Neural cell (in vitro differentiated cells): Measurements from ENCODE around the gene TSPAN14. TPM values are rescaled to one million over a fixed set of nuclear protein-coding genes. Genes with fewer than 3 reads are reported as not detected.

ENCODE experiments used
- H2AFZ ChIP-seq: fragments of 200-600, 300-800 bp; sonication (generic), shearing (Covaris generic); 2 replicates; pipeline ENCODE4 v1.6.0; 2014; ENCODE audit warnings: low read depth, mild to moderate bottlenecking, antibody characterized with exemption, low read length, moderate library complexity
- H3F3A ChIP-seq: fragments of 200-600 bp; shearing (Covaris generic); 2 replicates; pipeline ENCODE4 v1.6.1; 2016; ENCODE audit warnings: mild to moderate bottlenecking, moderate library complexity, mixed read lengths, antibody characterized with exemption, low read length; ENCODE audit not compliant: insufficient read depth, poor library complexity, severe bottlenecking
- H3K27ac ChIP-seq: fragments of 200-600, 300-800 bp; sonication (generic), shearing (Covaris generic); 2 replicates; pipeline ENCODE4 v1.5.1; 2014; ENCODE audit warnings: mild to moderate bottlenecking, low read length, moderate library complexity
- H3K27me3 ChIP-seq: fragments of 300-800, 200-600 bp; sonication (generic), shearing (Covaris generic); 2 replicates; pipeline ENCODE4 v1.6.0; 2014; ENCODE audit warnings: mild to moderate bottlenecking, low read depth, low read length, moderate library complexity; ENCODE audit not compliant: insufficient read depth
- H3K36me3 ChIP-seq: fragments of 300-800, 200-600 bp; sonication (generic), shearing (Covaris generic); 2 replicates; pipeline ENCODE4 v1.5.1; 2014; ENCODE audit warnings: mild to moderate bottlenecking, antibody characterized with exemption, low read length, moderate library complexity; ENCODE audit not compliant: insufficient read depth
- H3K4me2 ChIP-seq: fragments of 300-800, 200-600 bp; sonication (generic), shearing (Covaris generic); 2 replicates; pipeline ENCODE4 v1.6.0; 2014; ENCODE audit warnings: mild to moderate bottlenecking, low read length
- H3K4me3 ChIP-seq: fragments of 300-800, 200-600 bp; sonication (generic), shearing (Covaris generic); 2 replicates; pipeline ENCODE4 v1.5.1; 2014; ENCODE audit warnings: mild to moderate bottlenecking, low read length, moderate library complexity
- H3K79me2 ChIP-seq: fragments of 200-600 bp; shearing (Covaris generic); replicated peaks from 2 replicates; pipeline ENCODE4 v1.6.0; 2014; ENCODE audit warnings: mild to moderate bottlenecking, low read length, moderate library complexity; ENCODE audit not compliant: insufficient read depth
- H3K9ac ChIP-seq: fragments of 300-800, 200-600 bp; sonication (generic), shearing (Covaris generic); 2 replicates; pipeline ENCODE4 v1.6.1; 2016; ENCODE audit warnings: mild to moderate bottlenecking, low read length, mixed read lengths
- H3K9me2 ChIP-seq: fragments of 200-600 bp; shearing (Covaris generic); 2 replicates; pipeline ENCODE4 v1.6.1; 2016; ENCODE audit warnings: mild to moderate bottlenecking, low read length, mixed read lengths; ENCODE audit not compliant: insufficient read depth
- H3K9me3 ChIP-seq: fragments of 200-600, 300-800 bp; sonication (generic), shearing (Covaris generic); 2 replicates; pipeline ENCODE4 v1.6.1; 2016; ENCODE audit warnings: mild to moderate bottlenecking, mixed run types, low read length, moderate library complexity, mixed read lengths
- H4K20me1 ChIP-seq: fragments of 200-600 bp; shearing (Covaris generic); 2 replicates; pipeline ENCODE4 v1.6.1; 2016; ENCODE audit warnings: mild to moderate bottlenecking, mixed run types; ENCODE audit not compliant: insufficient read depth
- EP300 ChIP-seq: fragments of 450-650 bp; conservative IDR thresholded peaks from 2 replicates; pipeline ENCODE4 v1.6.1; 2014; ENCODE audit warnings: antibody characterized with exemption, mild to moderate bottlenecking, moderate library complexity; ENCODE audit not compliant: poor library complexity, severe bottlenecking
- EZH2 ChIP-seq: fragments of 200-600, 300-800 bp; shearing (Covaris generic), sonication (generic); IDR thresholded peaks from 2 replicates; pipeline ENCODE4 v1.6.1; 2014; ENCODE audit warnings: antibody characterized with exemption, low read length, borderline replicate concordance, mild to moderate bottlenecking; ENCODE audit not compliant: insufficient read depth, poor library complexity, severe bottlenecking
- MXI1 ChIP-seq: fragments of 450-650 bp; conservative IDR thresholded peaks from 2 replicates; pipeline ENCODE4 v1.6.1; 2014; ENCODE audit warnings: antibody characterized with exemption, mild to moderate bottlenecking; ENCODE audit not compliant: poor library complexity, severe bottlenecking
- POLR2AphosphoS5 ChIP-seq: IDR thresholded peaks from 2 replicates; pipeline ENCODE4 v1.6.1; 2012
- RAD21 ChIP-seq: fragments of 450-650 bp; conservative IDR thresholded peaks from 2 replicates; pipeline ENCODE4 v1.6.1; 2014; ENCODE audit warnings: antibody characterized with exemption, mild to moderate bottlenecking, moderate library complexity
- TAF1 ChIP-seq: IDR thresholded peaks from 2 replicates; pipeline ENCODE4 v1.6.1; 2012; ENCODE audit warnings: low read depth
- polyA plus RNA-seq: library from polyadenylated mRNA; depleted of rRNA; stranded (reverse); fragments of >200 nt; gene quantifications from 2 replicates; pipeline ENCODE4 v1.2.3, GENCODE V29; 2014
- TF ChIP-seq, protein P1 (sequence below): fragments of 450-650 bp; IDR thresholded peaks from 2 replicates; pipeline ENCODE4 v1.5.1; 2014; ENCODE audit warnings: antibody characterized with exemption, mild to moderate bottlenecking, moderate library complexity; ENCODE audit not compliant: poor library complexity, severe bottlenecking
- TF ChIP-seq, protein P2 (sequence below): IDR thresholded peaks from 2 replicates; pipeline ENCODE4 v1.6.1; 2012; ENCODE audit warnings: borderline replicate concordance

Gene TSPAN14
- polyA plus RNA-seq, 1 donor from 2014 or later: 26.3 TPM

DNA sequence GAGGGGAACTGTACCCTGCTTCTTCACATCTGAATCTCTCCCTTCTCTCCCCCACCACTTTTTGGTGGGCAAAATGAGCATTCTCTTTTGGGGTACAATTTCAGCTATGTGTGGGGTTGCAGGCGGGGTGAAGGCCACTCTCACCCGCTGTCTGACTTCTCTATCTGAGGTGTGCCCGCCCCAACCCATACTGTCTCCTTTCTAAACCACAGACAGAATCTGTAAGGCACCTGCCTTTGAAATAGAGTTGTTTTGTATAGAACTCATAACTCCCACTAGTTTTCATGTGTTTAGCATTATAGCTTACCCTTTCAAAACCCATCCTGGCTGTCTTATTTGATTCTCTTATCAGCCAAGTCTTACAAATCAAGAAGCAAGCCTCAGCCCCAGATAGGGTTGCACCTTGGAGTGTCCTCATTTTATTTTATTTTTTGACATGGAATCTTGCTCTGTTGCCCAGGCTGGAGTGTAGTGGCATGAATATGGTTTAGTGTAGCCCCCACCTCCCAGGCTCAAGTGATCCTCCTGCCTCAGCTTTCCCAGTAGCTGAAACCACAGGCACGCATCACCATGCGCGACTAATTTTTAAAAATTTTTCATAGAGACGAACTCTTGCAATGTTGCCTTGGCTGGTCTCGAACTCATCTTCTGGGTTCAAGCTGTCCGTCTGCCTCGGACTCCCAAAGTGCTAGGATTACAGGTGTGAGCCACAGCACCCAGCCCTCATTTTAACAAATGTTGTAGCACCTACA lies 11.9 kb downstream of the TSPAN14 start:
- TF ChIP-seq, protein P1, sequence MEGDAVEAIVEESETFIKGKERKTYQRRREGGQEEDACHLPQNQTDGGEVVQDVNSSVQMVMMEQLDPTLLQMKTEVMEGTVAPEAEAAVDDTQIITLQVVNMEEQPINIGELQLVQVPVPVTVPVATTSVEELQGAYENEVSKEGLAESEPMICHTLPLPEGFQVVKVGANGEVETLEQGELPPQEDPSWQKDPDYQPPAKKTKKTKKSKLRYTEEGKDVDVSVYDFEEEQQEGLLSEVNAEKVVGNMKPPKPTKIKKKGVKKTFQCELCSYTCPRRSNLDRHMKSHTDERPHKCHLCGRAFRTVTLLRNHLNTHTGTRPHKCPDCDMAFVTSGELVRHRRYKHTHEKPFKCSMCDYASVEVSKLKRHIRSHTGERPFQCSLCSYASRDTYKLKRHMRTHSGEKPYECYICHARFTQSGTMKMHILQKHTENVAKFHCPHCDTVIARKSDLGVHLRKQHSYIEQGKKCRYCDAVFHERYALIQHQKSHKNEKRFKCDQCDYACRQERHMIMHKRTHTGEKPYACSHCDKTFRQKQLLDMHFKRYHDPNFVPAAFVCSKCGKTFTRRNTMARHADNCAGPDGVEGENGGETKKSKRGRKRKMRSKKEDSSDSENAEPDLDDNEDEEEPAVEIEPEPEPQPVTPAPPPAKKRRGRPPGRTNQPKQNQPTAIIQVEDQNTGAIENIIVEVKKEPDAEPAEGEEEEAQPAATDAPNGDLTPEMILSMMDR: no peak
- no peak for TF ChIP-seq EP300
- no peak for TF ChIP-seq TAF1
- no peak for TF ChIP-seq EZH2
- TF ChIP-seq, protein P2, sequence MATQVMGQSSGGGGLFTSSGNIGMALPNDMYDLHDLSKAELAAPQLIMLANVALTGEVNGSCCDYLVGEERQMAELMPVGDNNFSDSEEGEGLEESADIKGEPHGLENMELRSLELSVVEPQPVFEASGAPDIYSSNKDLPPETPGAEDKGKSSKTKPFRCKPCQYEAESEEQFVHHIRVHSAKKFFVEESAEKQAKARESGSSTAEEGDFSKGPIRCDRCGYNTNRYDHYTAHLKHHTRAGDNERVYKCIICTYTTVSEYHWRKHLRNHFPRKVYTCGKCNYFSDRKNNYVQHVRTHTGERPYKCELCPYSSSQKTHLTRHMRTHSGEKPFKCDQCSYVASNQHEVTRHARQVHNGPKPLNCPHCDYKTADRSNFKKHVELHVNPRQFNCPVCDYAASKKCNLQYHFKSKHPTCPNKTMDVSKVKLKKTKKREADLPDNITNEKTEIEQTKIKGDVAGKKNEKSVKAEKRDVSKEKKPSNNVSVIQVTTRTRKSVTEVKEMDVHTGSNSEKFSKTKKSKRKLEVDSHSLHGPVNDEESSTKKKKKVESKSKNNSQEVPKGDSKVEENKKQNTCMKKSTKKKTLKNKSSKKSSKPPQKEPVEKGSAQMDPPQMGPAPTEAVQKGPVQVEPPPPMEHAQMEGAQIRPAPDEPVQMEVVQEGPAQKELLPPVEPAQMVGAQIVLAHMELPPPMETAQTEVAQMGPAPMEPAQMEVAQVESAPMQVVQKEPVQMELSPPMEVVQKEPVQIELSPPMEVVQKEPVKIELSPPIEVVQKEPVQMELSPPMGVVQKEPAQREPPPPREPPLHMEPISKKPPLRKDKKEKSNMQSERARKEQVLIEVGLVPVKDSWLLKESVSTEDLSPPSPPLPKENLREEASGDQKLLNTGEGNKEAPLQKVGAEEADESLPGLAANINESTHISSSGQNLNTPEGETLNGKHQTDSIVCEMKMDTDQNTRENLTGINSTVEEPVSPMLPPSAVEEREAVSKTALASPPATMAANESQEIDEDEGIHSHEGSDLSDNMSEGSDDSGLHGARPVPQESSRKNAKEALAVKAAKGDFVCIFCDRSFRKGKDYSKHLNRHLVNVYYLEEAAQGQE: no peak
- TF ChIP-seq RAD21: no peak
- no peak for TF ChIP-seq POLR2AphosphoS5
- H3K4me2 ChIP-seq: no peak overlapping the region
- H3K27ac ChIP-seq: peak overlapping the region; percentile 71
- no peaks in the 10 kb centered on the region for H3K9me2 ChIP-seq
- H3K36me3 ChIP-seq: no peaks in the 10 kb centered on the region
- no peaks in the 10 kb centered on the region for H4K20me1 ChIP-seq
- H3K9me3 ChIP-seq: no peaks in the 10 kb centered on the region
- peak overlapping the region; percentile 92 for H2AFZ ChIP-seq
- no peaks in the 10 kb centered on the region for H3K27me3 ChIP-seq
- H3F3A ChIP-seq: no peaks in the 10 kb centered on the region
- H3K9ac ChIP-seq: peak overlapping the region; percentile 66
- H3K79me2 ChIP-seq: peaks cover 83% of the 10 kb centered on the region
- H3K4me3 ChIP-seq: no peak overlapping the region

DNA sequence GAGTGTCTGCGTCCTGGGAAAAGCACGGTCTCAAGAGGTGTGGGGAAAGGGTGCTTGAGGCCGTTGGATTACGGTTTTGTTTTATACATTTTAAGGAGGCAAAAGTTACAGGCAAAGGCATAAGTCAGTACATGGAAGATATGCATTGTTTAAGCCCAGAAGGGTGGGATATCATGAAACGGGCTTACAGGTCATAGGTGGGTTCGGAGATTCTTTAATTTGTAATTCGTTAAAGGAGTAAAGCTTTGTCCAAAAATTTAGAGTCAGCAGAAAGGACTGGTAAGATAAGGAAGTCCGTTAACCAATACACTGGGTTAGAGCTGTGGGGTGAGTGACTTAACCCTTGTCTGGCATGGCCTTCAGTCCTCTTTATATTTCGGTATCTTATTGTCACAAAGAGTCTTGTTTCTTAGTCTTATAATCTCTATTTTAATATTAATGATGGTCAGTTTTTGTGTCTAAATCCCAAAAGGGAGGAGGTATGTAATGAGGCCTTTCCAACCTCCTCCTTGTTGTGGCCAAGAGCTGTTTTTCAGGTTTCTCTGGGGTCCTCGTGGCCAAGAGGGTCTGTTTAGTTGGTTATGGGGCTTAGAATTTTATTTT lies 12.7 kb downstream of the TSPAN14 start:
- Histone ChIP-seq H3K27me3 (no peaks in the 10 kb centered on the region), H2AFZ (no peak overlapping the region), H3K4me3 (no peak overlapping the region), H3K36me3 (no peaks in the 10 kb centered on the region), H3K27ac (no peak overlapping the region), H3K79me2 (peaks cover 84% of the 10 kb centered on the region), H3K9ac (no peak overlapping the region), H3K4me2 (no peak overlapping the region), H4K20me1 (no peaks in the 10 kb centered on the region), H3F3A (no peaks in the 10 kb centered on the region), H3K9me2 (no peaks in the 10 kb centered on the region), H3K9me3 (no peaks in the 10 kb centered on the region)
- TF ChIP-seq TAF1 (no peak), EP300 (no peak), MXI1 (no peak)
